IPS-18a (cell line): ENCODE data around the gene HHAT.
"Not testable (repeated sequence)": the region's sequence is repeated elsewhere in the genome, so short reads cannot be mapped to it uniquely, and the experiment has no call there.

Experiments
- H3K27ac ChIP-seq: one replicate; pipeline ENCODE4 v1.5.1; 2013; ENCODE audit warnings: low read length
- H3K27me3 ChIP-seq: one replicate; pipeline ENCODE4 v1.6.1; 2013; ENCODE audit warnings: mild to moderate bottlenecking, low read length; ENCODE audit not compliant: control insufficient read depth, insufficient read depth
- H3K36me3 ChIP-seq: one replicate; pipeline ENCODE4 v1.6.1; 2013; ENCODE audit warnings: low read depth, low read length; ENCODE audit not compliant: control insufficient read depth
- H3K4me1 ChIP-seq: one replicate; pipeline ENCODE4 v1.6.1; 2013; ENCODE audit warnings: low read depth, low read length; ENCODE audit not compliant: control insufficient read depth
- H3K4me3 ChIP-seq: one replicate; pipeline ENCODE4 v1.5.1; 2013; ENCODE audit warnings: low read length
- H3K9ac ChIP-seq: one replicate; pipeline ENCODE4 v1.6.1; 2013; ENCODE audit warnings: mild to moderate bottlenecking, low read length, moderate library complexity
- H3K9me3 ChIP-seq: one replicate; pipeline ENCODE4 v1.6.1; 2013; ENCODE audit warnings: low read depth, low read length; ENCODE audit not compliant: control insufficient read depth

Gene HHAT

DNA sequence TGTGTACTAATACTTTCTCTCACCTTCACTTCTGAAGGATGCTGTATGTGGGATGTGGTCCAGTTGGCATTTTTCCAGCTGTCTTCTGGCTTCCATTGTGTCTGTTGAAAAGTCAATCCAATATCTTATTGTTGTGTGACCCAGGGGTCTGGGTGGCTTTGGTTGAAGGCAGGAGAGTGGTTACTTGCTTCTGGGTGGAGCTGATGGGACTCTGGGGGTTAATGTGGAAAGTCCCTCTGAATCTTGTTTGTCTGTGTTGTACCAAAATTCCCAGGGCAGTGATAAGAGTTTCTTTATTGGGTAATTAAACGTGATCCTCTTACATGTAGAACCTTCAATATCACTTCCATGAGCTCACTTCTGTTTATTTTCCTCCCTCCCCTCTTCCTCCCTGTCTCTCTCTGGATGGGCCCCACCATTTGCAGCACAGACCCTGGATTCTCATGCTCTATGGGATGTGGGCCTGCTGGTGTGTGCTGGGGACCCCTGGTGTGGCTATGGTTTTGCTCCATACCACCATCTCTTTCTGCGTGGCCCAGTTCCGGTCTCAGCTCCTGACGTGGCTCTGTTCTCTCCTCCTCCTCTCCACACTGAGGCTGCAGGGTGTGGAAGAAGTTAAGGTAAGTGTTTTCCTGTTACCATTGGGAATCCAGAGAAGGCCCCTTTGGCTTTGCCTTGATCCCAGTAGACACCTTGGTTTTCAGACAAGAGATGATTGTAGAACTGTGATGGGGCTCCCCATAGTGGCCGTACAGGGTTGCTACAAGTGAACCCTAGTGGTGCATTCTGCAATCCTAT lies 71.5 kb downstream of the HHAT start:
- Histone ChIP-seq H3K27ac (no peak overlapping the region), H3K4me3 (no peak overlapping the region), H3K36me3 (no peaks in the 10 kb centered on the region), H3K9ac (no peak overlapping the region), H3K9me3 (no peaks in the 10 kb centered on the region), H3K27me3 (no peaks in the 10 kb centered on the region), H3K4me1 (no peaks in the 10 kb centered on the region)

- H3K9ac ChIP-seq: no peak overlapping the region
- H3K36me3 ChIP-seq: no peaks in the 10 kb centered on the region
- no peak overlapping the region for H3K27ac ChIP-seq
- no peaks in the 10 kb centered on the region for H3K27me3 ChIP-seq
- no peaks in the 10 kb centered on the region for H3K9me3 ChIP-seq
- peaks cover 3% of the 10 kb centered on the region for H3K4me1 ChIP-seq
- no peak overlapping the region for H3K4me3 ChIP-seq
Observed at GRCh38 chr1:210402560-210402959, 73.9 kb downstream of the HHAT start.

GRCh38 chr1:210405316-210405715 lies 76.6 kb downstream of the HHAT start:
- H3K9ac ChIP-seq: no peak overlapping the region
- no peak overlapping the region for H3K27ac ChIP-seq
- H3K9me3 ChIP-seq: no peaks in the 10 kb centered on the region
- no peaks in the 10 kb centered on the region for H3K27me3 ChIP-seq
- no peaks in the 10 kb centered on the region for H3K36me3 ChIP-seq
- H3K4me3 ChIP-seq: no peak overlapping the region
- peaks cover 3% of the 10 kb centered on the region for H3K4me1 ChIP-seq

DNA sequence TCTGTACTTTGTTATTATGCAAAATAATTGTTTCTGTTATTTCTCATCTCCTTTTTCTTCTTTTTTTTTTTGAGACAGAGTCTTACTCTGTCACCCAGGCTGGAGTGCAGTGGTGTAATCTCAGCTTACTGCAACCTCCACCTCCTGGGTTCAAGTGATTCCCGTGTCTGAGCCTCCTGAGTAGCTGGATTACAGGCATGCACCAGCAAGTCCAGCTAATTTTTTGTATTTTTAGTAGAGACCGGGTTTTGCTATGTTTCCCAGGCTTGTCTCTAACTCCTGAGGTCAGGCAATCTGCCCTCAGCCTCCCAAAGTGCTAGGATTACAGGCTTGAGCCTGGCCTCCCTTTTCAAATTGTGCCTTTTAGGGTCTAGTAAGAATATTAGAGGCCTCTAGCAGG lies 77.6 kb downstream of the HHAT start:
- H3K4me1 ChIP-seq, H3K4me3 ChIP-seq, H3K9ac ChIP-seq, H3K36me3 ChIP-seq, H3K9me3 ChIP-seq, H3K27me3 ChIP-seq, H3K27ac ChIP-seq: not testable (repeated sequence)

DNA sequence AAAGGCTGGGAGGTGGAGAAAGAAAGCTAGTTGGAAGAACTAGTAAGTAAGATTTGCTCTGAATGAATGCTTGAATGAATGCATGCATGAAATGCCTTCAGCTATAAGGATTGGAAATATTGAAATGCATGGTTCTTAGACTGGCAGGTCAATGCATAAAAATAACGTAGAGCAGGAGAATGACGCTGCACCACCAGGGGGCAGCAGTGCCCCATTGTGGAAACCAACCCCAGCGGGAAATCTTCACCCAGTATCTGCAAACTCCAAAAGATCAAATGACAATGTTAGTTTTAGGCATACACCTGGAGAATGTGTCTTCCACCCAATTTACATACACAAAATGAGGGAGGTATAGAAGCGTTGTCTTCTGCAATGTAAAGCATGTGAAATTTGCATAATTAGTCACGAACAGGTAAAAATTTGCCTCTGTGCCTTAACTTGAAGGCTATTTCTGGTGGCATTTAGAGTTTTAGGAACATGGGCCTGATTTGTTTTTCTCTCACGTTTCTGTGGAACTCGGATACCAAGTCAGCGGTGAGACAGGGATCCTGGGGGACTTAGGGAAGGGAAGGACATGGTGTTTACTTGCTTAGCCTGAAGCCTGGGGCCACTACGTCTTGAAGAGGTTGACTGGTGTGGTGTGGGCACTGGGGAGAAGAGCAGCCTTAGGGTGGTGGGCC lies 78.6 kb downstream of the HHAT start:
- H3K4me1 ChIP-seq: peaks cover 3% of the 10 kb centered on the region
- H3K27ac ChIP-seq: no peak overlapping the region
- no peaks in the 10 kb centered on the region for H3K9me3 ChIP-seq
- H3K4me3 ChIP-seq: no peak overlapping the region
- no peaks in the 10 kb centered on the region for H3K36me3 ChIP-seq
- no peaks in the 10 kb centered on the region for H3K27me3 ChIP-seq
- no peak overlapping the region for H3K9ac ChIP-seq

GRCh38 chr1:210407887-210408252 lies 79.2 kb downstream of the HHAT start:
- H3K36me3 ChIP-seq: no peaks in the 10 kb centered on the region
- no peaks in the 10 kb centered on the region for H3K9me3 ChIP-seq
- H3K4me1 ChIP-seq: peaks cover 3% of the 10 kb centered on the region
- no peak overlapping the region for H3K9ac ChIP-seq
- H3K4me3 ChIP-seq: no peak overlapping the region
- H3K27me3 ChIP-seq: no peaks in the 10 kb centered on the region
- no peak overlapping the region for H3K27ac ChIP-seq

GRCh38 chr1:210412240-210412639 lies 83.5 kb downstream of the HHAT start:
- no peak overlapping the region for H3K9ac ChIP-seq
- H3K27ac ChIP-seq: no peak overlapping the region
- H3K4me3 ChIP-seq: no peak overlapping the region
- no peaks in the 10 kb centered on the region for H3K9me3 ChIP-seq
- peaks cover 3% of the 10 kb centered on the region for H3K4me1 ChIP-seq
- no peaks in the 10 kb centered on the region for H3K36me3 ChIP-seq
- no peaks in the 10 kb centered on the region for H3K27me3 ChIP-seq

DNA sequence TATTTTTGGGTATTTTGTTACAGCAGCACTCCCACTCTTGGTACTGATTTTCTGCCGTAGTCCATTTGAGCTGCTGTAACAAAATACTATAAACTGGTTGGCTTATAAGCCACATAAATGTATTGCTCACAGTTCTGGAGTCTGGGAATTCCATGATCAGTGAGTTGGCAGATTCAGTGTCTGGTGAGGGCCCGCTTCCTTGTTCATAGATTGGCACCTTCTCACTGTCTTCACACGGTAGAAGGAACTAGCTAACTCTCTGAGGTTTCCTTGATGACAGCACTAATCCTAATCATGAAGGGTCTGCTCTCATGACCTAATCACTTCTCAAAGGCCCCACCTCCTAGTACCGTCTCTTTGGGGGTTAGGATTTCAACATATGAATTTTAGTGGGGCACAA lies 85.2 kb downstream of the HHAT start:
- Histone ChIP-seq H3K27me3 (no peaks in the 10 kb centered on the region), H3K9me3 (no peaks in the 10 kb centered on the region), H3K4me3 (no peak overlapping the region), H3K9ac (no peak overlapping the region), H3K36me3 (no peaks in the 10 kb centered on the region), H3K4me1 (no peaks in the 10 kb centered on the region), H3K27ac (no peak overlapping the region)

- no peaks in the 10 kb centered on the region for H3K27me3 ChIP-seq
- no peak overlapping the region for H3K27ac ChIP-seq
- H3K4me3 ChIP-seq: no peak overlapping the region
- no peaks in the 10 kb centered on the region for H3K4me1 ChIP-seq
- H3K9me3 ChIP-seq: no peaks in the 10 kb centered on the region
- no peaks in the 10 kb centered on the region for H3K36me3 ChIP-seq
- H3K9ac ChIP-seq: no peak overlapping the region
Observed at GRCh38 chr1:210415846-210416448, 87.2 kb downstream of the HHAT start.

GRCh38 chr1:210416681-210417080 lies 88.0 kb downstream of the HHAT start:
- H3K36me3 ChIP-seq: no peaks in the 10 kb centered on the region
- H3K27me3 ChIP-seq: no peaks in the 10 kb centered on the region
- no peak overlapping the region for H3K27ac ChIP-seq
- H3K4me3 ChIP-seq: no peak overlapping the region
- H3K9ac ChIP-seq: no peak overlapping the region
- no peaks in the 10 kb centered on the region for H3K4me1 ChIP-seq
- no peaks in the 10 kb centered on the region for H3K9me3 ChIP-seq

- Histone ChIP-seq H3K4me3 (no peak overlapping the region), H3K27me3 (no peaks in the 10 kb centered on the region), H3K36me3 (no peaks in the 10 kb centered on the region), H3K27ac (no peak overlapping the region), H3K4me1 (no peaks in the 10 kb centered on the region), H3K9me3 (no peaks in the 10 kb centered on the region), H3K9ac (no peak overlapping the region)
Observed at GRCh38 chr1:210417881-210418280, 89.2 kb downstream of the HHAT start.
